BLaER1 treated with 17β-estradiol and CSF1 and Interleukin-3, amounts not matched to agents 10 nM and 100 nM (cell line): ENCODE measurements around the gene MAX.
A peak's percentile ranks its signal among the peaks of the same experiment; 100 is the strongest.

Source experiments
- H3K27ac ChIP-seq, 11 experiments: shearing (Covaris generic); formaldehyde crosslinking; 2 replicates each; pipeline ENCODE4 v1.8.1; 2022
- H3K27me3 ChIP-seq, 11 experiments: shearing (Covaris generic); formaldehyde crosslinking; 2 replicates each; pipeline ENCODE4 v1.8.1; 2022
- H3K36me3 ChIP-seq, 11 experiments: shearing (Covaris generic); formaldehyde crosslinking; 2 replicates each; pipeline ENCODE4 v1.8.1; 2022
- H3K4me1 ChIP-seq, 10 experiments: shearing (Covaris generic); formaldehyde crosslinking; 2 replicates each; pipeline ENCODE4 v1.8.1; 2022
- H3K4me2 ChIP-seq, 11 experiments: shearing (Covaris generic); formaldehyde crosslinking; 2 replicates each; pipeline ENCODE4 v1.8.1; 2022
- H3K4me3 ChIP-seq, 10 experiments: shearing (Covaris generic); formaldehyde crosslinking; 2 replicates each; pipeline ENCODE4 v1.8.1; 2022
- H3K9ac ChIP-seq, 11 experiments: shearing (Covaris generic); formaldehyde crosslinking; 2 replicates each; pipeline ENCODE4 v1.8.1; 2022
- H3K9me3 ChIP-seq, 11 experiments: shearing (Covaris generic); formaldehyde crosslinking; replicated peaks in 1 of 11; 2 replicates each; pipeline ENCODE4 v1.8.1; 2022
- H4K20me1 ChIP-seq, 11 experiments: shearing (Covaris generic); formaldehyde crosslinking; 2 replicates each; pipeline ENCODE4 v1.8.1; 2022
- Cebpa-rat ChIP-seq, 11 experiments: shearing (Covaris generic); IDR thresholded peaks; 2 replicates each; pipeline ENCODE4 v1.8.1; 2022

MAX gene, protein sequence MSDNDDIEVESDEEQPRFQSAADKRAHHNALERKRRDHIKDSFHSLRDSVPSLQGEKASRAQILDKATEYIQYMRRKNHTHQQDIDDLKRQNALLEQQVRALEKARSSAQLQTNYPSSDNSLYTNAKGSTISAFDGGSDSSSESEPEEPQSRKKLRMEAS

DNA sequence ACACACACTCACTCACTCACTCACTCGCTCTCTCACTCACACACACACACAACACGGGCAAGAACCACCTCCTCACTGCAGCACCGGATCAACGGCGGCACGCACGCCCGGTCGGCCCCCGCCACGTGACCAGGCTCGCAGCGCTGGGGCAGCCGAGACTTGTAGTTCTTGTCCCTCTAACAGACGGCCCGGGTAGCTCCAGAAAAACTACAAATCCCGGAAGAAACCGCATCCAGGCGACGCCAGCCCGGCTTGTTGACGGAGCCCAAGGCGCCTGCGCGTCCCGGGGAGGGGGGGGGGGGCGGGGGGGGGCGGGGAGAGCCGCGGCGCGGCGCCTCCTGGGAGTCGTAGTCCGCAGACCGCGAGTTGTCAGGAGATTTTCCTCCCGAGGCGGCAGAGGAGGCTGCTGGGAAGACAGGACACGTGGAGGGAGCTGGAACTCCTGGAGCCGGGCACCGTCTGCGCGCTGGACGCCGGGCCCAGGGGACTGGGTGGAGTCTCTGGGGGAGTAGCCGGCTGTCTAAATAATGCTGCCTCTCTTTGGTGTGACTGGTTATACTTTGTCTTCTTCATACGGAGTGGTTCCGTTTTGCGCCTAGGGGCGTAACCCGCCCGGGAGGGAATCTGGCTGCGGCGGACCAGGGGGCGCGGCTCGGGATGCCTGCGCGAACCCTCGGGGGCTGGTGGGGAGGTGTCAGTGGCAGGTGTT lies at the start of gene MAX:
Gene MAX (minus strand): TSS at position 77 of the 709 bp plus-strand sequence. CDS start 178 bp downstream, outside the sequence.
- peaks cover 3 to 38% (median 15%) of the 10 kb centered on the region in 11 experiments; a peak in 16 of 22 replicates for H4K20me1 ChIP-seq
- H3K9me3 ChIP-seq, result no peaks in the 10 kb centered on the region
- no peaks in the 10 kb centered on the region for H3K27me3 ChIP-seq
- H3K27ac ChIP-seq, result peak within 1 kb of the TSS; percentile 88 to 97 (median 92)
- peaks cover 47 to 81% (median 63%) of the 10 kb centered on the region in 10 experiments for H3K4me1 ChIP-seq
- peak within 1 kb of the TSS; percentile 93 to 98 (median 96) for H3K9ac ChIP-seq
- H3K36me3 ChIP-seq, result peaks cover 11 to 25% (median 17%) of the 10 kb centered on the region in 11 experiments; a peak in 19 of 22 replicates
- peak within 1 kb of the TSS; percentile 93 to 100 (median 99) for H3K4me3 ChIP-seq
- TF ChIP-seq Cebpa-rat (IDR thresholded peaks at IDR 0.05), result no peak
- peak within 1 kb of the TSS; percentile 79 to 95 (median 93) for H3K4me2 ChIP-seq

- no peak overlapping the region for H3K27ac ChIP-seq
Measured at GRCh38 chr14:65151609-65151956, 49.3 kb upstream of the MAX start.

GRCh38 chr14:65150898-65151608 lies 48.7 kb upstream of the MAX start:
- no peak for TF ChIP-seq Cebpa-rat (IDR thresholded peaks at IDR 0.05)
- peaks cover 0 to 4% (median 2%) of the 10 kb centered on the region in 10 experiments; a peak in 14 of 20 replicates for H3K4me1 ChIP-seq
- no peaks in the 10 kb centered on the region for H4K20me1 ChIP-seq
- H3K27me3 ChIP-seq, result no peaks in the 10 kb centered on the region
- H3K4me3 ChIP-seq, result no peak overlapping the region
- H3K27ac ChIP-seq, result no peak overlapping the region
- H3K9ac ChIP-seq, result no peak overlapping the region
- H3K9me3 ChIP-seq, result no peaks in the 10 kb centered on the region
- H3K4me2 ChIP-seq, result no peak overlapping the region
- H3K36me3 ChIP-seq, result no peaks in the 10 kb centered on the region

More at GRCh38 chr14:65151609-65151956, 49.3 kb upstream of the MAX start:
- no peak overlapping the region for H3K4me2 ChIP-seq
- no peak for TF ChIP-seq Cebpa-rat (IDR thresholded peaks at IDR 0.05)
- peaks cover 4 to 10% (median 7%) of the 10 kb centered on the region in 10 experiments for H3K4me1 ChIP-seq
- H3K9me3 ChIP-seq, result no peaks in the 10 kb centered on the region
- no peaks in the 10 kb centered on the region for H3K36me3 ChIP-seq
- no peaks in the 10 kb centered on the region for H4K20me1 ChIP-seq
- H3K9ac ChIP-seq, result no peak overlapping the region
- no peak overlapping the region for H3K4me3 ChIP-seq
- no peaks in the 10 kb centered on the region for H3K27me3 ChIP-seq

DNA sequence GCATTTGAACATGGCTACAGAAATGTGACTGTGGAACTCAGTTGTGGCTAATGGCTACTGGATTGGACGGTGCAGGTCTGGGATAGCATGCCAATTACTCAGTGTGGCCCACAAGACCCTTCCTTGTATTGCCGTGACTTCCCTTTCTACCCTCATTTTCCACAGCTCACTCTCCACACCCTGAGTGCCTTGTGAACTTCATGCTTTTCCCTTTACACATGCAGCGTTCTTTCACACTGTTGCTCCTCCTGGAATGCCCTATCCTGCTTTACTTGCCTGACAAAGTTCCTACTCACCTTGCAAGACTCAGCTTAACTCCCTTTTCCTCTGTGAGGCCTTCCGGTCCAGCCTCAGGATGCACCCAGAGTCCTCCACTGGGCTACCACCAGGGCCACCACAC lies 46.8 kb upstream of the MAX start:
- no peak overlapping the region for H3K9ac ChIP-seq
- TF ChIP-seq Cebpa-rat (IDR thresholded peaks at IDR 0.05), result no peak
- no peak overlapping the region for H3K4me2 ChIP-seq
- H3K27ac ChIP-seq, result no peak overlapping the region
- no peak overlapping the region for H3K4me3 ChIP-seq
- peaks cover 0 to 13% (median 0%) of the 10 kb centered on the region in 10 experiments; a peak in 7 of 20 replicates for H3K4me1 ChIP-seq
- H4K20me1 ChIP-seq, result no peaks in the 10 kb centered on the region
- no peaks in the 10 kb centered on the region for H3K36me3 ChIP-seq
- H3K9me3 ChIP-seq, result no peaks in the 10 kb centered on the region; a peak in 1 of 22 replicates
- no peaks in the 10 kb centered on the region for H3K27me3 ChIP-seq

- Histone ChIP-seq H3K4me1 (peaks cover 0 to 13% (median 0%) of the 10 kb centered on the region in 10 experiments; a peak in 7 of 20 replicates), H3K4me3 (no peak overlapping the region), H3K9ac (no peak overlapping the region), H3K27me3 (no peaks in the 10 kb centered on the region), H4K20me1 (no peaks in the 10 kb centered on the region), H3K4me2 (no peak overlapping the region), H3K9me3 (no peaks in the 10 kb centered on the region; a peak in 1 of 22 replicates), H3K36me3 (no peaks in the 10 kb centered on the region), H3K27ac (no peak overlapping the region)
- TF ChIP-seq Cebpa-rat (IDR thresholded peaks at IDR 0.05), result no peak
Measured at GRCh38 chr14:65144170-65144569, 41.9 kb upstream of the MAX start.

DNA sequence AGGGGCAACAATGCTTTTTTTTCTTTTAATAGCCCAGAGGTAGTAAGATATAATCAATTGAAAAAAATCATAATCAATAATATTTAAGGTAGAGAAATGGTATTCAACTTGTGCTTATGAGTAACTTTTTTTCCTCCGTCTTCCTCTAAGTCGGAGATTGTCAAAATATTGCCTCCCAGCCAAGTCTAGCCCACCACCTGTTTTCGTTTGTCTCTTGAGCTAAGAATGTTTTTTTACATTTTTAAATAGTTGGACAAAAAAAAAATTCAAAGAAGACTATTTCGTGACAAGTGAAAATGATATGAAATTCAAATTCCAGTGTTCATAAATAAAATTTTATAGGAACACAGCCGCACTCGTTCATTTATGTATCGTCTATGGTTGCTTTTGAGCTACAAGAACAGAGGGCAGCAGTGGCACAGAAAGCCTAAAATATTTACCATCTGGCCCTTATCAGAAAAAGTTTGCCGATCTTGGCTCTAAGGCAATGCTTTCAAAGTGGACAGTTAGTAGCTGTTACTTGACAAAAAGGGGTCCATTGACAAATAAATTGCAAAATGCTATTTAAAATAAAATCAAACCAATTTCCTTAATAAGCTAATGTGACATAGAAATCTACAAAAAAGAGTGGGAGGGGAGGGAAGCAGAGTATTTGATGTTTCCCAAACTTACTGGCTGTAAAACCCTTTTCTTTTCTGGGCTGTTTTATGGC lies 40.8 kb upstream of the MAX start:
- no peak overlapping the region for H3K4me2 ChIP-seq
- no peaks in the 10 kb centered on the region for H3K36me3 ChIP-seq
- H3K9me3 ChIP-seq, result no peaks in the 10 kb centered on the region; a peak in 1 of 22 replicates
- H3K27me3 ChIP-seq, result no peaks in the 10 kb centered on the region
- H4K20me1 ChIP-seq, result no peaks in the 10 kb centered on the region
- no peak for TF ChIP-seq Cebpa-rat (IDR thresholded peaks at IDR 0.05)
- no peak overlapping the region for H3K4me3 ChIP-seq
- peaks cover 0 to 13% (median 0%) of the 10 kb centered on the region in 10 experiments; a peak in 7 of 20 replicates for H3K4me1 ChIP-seq
- H3K9ac ChIP-seq, result no peak overlapping the region
- no peak overlapping the region for H3K27ac ChIP-seq

DNA sequence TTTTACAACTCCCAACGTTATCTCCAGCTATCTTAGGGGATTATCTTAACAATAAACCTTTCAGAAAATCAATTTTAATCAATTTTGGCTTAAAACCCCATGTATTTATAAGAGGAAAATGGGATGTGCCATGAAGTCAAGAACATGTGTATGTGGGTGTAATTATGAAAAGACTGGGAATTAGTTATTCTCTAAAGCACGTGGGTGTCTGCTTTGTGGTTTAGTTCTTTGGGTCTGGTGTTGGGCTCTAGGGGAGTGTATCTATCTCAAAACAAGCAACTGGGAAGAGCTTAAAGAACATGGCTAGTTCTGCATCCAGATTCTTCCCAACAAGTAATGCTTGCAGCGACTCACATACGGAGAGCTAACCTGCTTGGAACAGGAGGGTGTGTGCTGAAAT lies 40.1 kb upstream of the MAX start:
- Histone ChIP-seq H3K36me3 (no peaks in the 10 kb centered on the region), H3K9ac (no peak overlapping the region), H3K4me1 (peaks cover 0 to 13% (median 0%) of the 10 kb centered on the region in 10 experiments; a peak in 7 of 20 replicates), H3K4me2 (peak overlapping the region in 1 of 11 experiments; percentile 7; a peak in 1 of 22 replicates), H3K9me3 (no peaks in the 10 kb centered on the region; a peak in 1 of 22 replicates), H3K27ac (no peak overlapping the region), H3K4me3 (no peak overlapping the region), H3K27me3 (no peaks in the 10 kb centered on the region), H4K20me1 (no peaks in the 10 kb centered on the region)
- no peak for TF ChIP-seq Cebpa-rat (IDR thresholded peaks at IDR 0.05)

GRCh38 chr14:65141523-65141922 lies 39.2 kb upstream of the MAX start:
- Histone ChIP-seq H3K36me3 (no peaks in the 10 kb centered on the region), H3K27ac (no peak overlapping the region), H3K4me2 (no peak overlapping the region), H3K9ac (no peak overlapping the region), H3K27me3 (no peaks in the 10 kb centered on the region), H3K4me3 (no peak overlapping the region), H3K4me1 (peaks cover 0 to 13% (median 0%) of the 10 kb centered on the region in 10 experiments; a peak in 7 of 20 replicates), H4K20me1 (no peaks in the 10 kb centered on the region), H3K9me3 (no peaks in the 10 kb centered on the region; a peak in 1 of 22 replicates)
- TF ChIP-seq Cebpa-rat (IDR thresholded peaks at IDR 0.05), result no peak
